SK-N-SH (cell line): Measurements from ENCODE around the gene CEP112.

Source experiments
- EZH2phosphoT487 ChIP-seq: fragments of 200-600 bp; sonication (generic); IDR thresholded peaks from 2 replicates; pipeline ENCODE4 v1.6.1; 2017; ENCODE audit warnings: low read depth, mixed run types, mild to moderate bottlenecking, antibody characterized with exemption, moderate library complexity, borderline replicate concordance
- TF ChIP-seq, protein P1 (sequence below): IDR thresholded peaks from 2 replicates; pipeline ENCODE4 v1.4.0; 2012; ENCODE audit warnings: low read depth

DNA sequence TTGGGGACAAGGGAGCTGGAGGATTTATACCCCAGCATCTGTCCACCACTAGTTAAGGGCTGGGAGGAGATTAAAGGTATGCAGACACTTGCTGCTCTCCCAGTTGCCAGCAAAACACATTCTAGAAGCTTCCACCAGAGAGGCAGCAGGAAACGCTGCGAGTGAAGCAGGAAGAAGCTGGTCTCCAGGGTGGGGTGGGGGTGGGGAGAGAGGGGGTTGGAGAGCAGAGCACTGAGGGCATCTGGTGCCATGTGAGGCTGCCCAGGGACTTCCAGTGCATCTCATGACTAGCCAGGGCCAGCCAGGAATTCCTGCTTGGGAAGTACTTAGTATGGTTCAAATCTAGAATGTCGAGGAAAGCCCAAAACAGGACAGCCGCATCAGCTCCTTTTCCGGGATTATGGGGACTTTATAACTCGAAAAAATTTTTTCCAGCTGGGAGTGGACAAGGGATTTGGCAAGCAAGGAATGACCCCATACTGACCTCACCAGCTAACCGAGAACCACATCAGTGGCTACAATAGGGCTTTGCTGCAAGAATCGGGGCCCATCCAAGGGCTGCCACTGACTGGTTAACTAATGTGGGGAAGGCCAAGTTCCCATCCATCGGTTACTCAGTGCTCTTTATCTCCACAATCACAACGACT lies 604.3 kb downstream of the CEP112 start:
- no peak for TF ChIP-seq EZH2phosphoT487
- TF ChIP-seq, protein P1, sequence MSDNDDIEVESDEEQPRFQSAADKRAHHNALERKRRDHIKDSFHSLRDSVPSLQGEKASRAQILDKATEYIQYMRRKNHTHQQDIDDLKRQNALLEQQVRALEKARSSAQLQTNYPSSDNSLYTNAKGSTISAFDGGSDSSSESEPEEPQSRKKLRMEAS, result no peak
